OCI-M2 (cell line): Measurements from ENCODE around the gene OTUD3.

Experiments
- DNase-seq: peaks from one replicate; lab custom pipeline; 2025; ENCODE audit not compliant: unreplicated experiment; lab: John Stamatoyannopoulos, UW

The OTUD3 gene

GRCh38 chr1:19946971-19947370 lies 64.8 kb downstream of the OTUD3 start:
- DNase-seq: no peak

GRCh38 chr1:19949016-19949415 lies 66.8 kb downstream of the OTUD3 start:
- DNase-seq: no peak

- DNase-seq: no peak
Observed at GRCh38 chr1:19954059-19954458, 71.9 kb downstream of the OTUD3 start.

- DNase-seq: no peak
Observed at GRCh38 chr1:19955534-19956170, 73.5 kb downstream of the OTUD3 start.

- DNase-seq: no peak
Observed at GRCh38 chr1:19957779-19958178, 75.6 kb downstream of the OTUD3 start.

- DNase-seq: no peak
Observed at GRCh38 chr1:19960591-19960990, 78.4 kb downstream of the OTUD3 start.
